Esophagus (tissue), 2 donors: ENCODE results near the gene RASGRP4. TPM values are rescaled to one million over a fixed set of nuclear protein-coding genes. Genes with fewer than 3 reads are reported as not detected.
A peak's percentile ranks its signal among the peaks of the same experiment; 100 is the strongest.
"Not testable (repeated sequence)": the region's sequence is repeated elsewhere in the genome, so short reads cannot be mapped to it uniquely, and the experiment has no call there.

Experiments used
- H3K27ac ChIP-seq, 2 donors: one replicate each; pipeline ENCODE4 v1.5.1; 2013; ENCODE audit warnings: low read depth in 2 of 2, mild to moderate bottlenecking in 2 of 2, inconsistent platforms in 1 of 2, low read length in 1 of 2, moderate library complexity in 1 of 2
- H3K27me3 ChIP-seq, 2 donors: one replicate each; pipeline ENCODE4 v1.6.1; 2013; ENCODE audit warnings: low read length in 2 of 2, control low read depth in 1 of 2, mild to moderate bottlenecking in 1 of 2; ENCODE audit not compliant: insufficient read depth in 2 of 2, control insufficient read depth in 1 of 2
- H3K36me3 ChIP-seq, 2 donors: one replicate each; pipeline ENCODE4 v1.6.1; 2013; ENCODE audit warnings: low read length in 1 of 2; ENCODE audit not compliant: control insufficient read depth in 2 of 2, insufficient read depth in 2 of 2
- H3K4me1 ChIP-seq, 2 donors: one replicate each; pipeline ENCODE4 v1.6.1; 2013; ENCODE audit warnings: low read length in 1 of 2; ENCODE audit not compliant: control insufficient read depth in 2 of 2, insufficient read depth in 2 of 2
- H3K4me3 ChIP-seq, 2 donors: one replicate each; pipeline ENCODE4 v1.5.1; 2013; ENCODE audit warnings: low read length in 2 of 2, mild to moderate bottlenecking in 2 of 2, low read depth in 1 of 2, moderate library complexity in 1 of 2
- H3K9me3 ChIP-seq, 2 donors: one replicate each; pipeline ENCODE4 v1.6.1; 2013; ENCODE audit warnings: mild to moderate bottlenecking in 2 of 2, low read depth in 1 of 2, low read length in 1 of 2, moderate library complexity in 1 of 2; ENCODE audit not compliant: control insufficient read depth in 2 of 2, insufficient read depth in 1 of 2
- WGBS, 2 donors: extraction: QIAGEN DNeasy Blood & Tissue Kit; methylation state at CpG; one replicate each; pipeline ENCODE4 v1.1.7; 2013; 5-methylcytosine and 5-hydroxymethylcytosine counted together
- polyA plus RNA-seq, 2 donors: library from polyadenylated mRNA; stranded (reverse); fragments of 200-250 nt; gene quantifications; one replicate each; pipeline ENCODE4 v1.2.3, GENCODE V29; 2013
- donor health status: healthy with polysubstance abuse.
- donor health status: Bipolar disorder and iron deficiency.

The RASGRP4 gene
- polyA plus RNA-seq, 2 donors: 0.24 to 0.35 TPM

DNA sequence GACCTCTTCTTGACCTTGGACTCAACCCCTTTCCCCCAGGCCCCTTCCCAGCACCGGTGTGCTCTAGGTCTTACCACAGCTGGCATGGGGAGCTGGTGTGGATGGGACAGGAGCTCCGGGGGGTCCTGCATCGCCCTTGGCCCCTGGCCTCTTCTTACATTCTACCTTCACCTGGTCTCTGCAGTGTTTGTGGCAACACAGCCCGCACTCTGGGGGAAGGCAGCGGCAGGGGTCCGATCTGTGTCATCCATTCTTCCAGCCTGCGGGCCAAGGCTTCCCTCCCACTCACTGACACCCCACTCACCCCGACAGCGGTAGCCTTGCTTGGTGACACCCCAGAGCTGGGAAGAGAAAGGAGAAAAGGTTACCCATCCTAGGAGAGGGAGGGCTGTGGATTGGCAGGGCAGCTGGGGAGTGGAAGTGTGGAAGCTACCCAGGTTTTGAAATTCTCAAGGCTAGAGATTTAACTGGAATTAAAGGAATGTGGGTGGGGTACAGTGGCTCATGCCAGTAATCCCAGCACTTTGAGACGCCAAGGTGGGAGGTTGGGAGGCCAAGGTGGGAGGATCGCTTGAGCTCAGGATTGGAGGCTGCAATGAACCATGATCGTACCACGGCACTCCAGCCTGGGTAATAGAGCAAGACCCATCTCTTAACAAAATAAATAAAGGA is 14.8 kb downstream of the RASGRP4 start:
- H3K36me3 ChIP-seq: peaks cover 3 to 7% of the 10 kb centered on the region in 2 donors
- WGBS, 2 donors: 83 to 85% methylated on average over 12 to 13 of the region's 13 CpGs
- no peaks in the 10 kb centered on the region for H3K27me3 ChIP-seq
- H3K4me3 ChIP-seq: no peak overlapping the region
- H3K27ac ChIP-seq: no peak overlapping the region
- no peaks in the 10 kb centered on the region for H3K9me3 ChIP-seq
- no peaks in the 10 kb centered on the region for H3K4me1 ChIP-seq

DNA sequence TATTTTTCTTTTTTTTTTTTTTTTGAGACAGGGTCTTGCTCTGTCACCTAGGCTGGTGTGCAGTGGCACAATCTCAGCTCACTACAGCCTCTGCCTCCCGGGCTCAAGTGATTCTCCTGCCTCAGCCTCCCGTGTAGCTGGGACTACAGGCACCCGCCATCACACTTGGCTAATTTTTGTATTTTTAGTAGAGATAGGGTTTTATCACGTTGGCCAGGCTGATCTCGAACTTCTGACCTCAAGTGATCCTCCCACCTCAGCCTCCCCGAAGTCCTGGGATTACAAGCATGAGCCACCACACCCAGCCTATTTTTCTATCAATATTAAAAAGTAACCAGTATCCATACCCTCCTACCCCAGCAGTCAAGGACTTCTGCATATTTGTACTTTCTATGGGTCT is 15.6 kb downstream of the RASGRP4 start:
- H3K4me3 ChIP-seq, H3K27me3 ChIP-seq, H3K9me3 ChIP-seq, H3K36me3 ChIP-seq, H3K4me1 ChIP-seq, H3K27ac ChIP-seq: not testable (repeated sequence)
- WGBS, 2 donors: 78 to 82% methylated on average over 6 of the region's 6 CpGs

DNA sequence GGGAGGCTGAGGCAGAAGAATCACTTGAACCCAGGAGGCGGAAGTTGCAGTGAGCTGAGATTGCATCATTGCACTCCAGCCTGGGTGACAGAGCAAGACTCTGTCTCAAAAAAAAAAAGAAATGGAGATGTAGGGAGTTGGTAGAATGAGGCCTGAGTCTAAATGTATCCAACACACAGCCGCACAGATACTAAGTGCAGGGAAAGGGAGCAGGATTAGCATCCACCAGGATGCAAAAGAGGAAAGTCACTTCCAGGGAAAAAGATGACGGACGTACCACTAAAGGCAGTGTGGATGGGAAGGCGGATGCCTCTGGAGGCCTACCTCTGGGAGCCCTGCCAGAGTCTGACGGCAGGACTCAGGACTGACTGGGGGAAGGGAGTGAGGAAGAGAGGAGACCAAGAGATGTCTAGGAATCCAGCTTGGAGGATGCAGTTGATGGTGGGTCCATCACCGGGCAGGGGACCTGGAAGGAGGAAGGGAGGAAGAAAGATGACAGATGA is 16.3 kb downstream of the RASGRP4 start:
- 54 to 56% methylated on average over 7 of the region's 7 CpGs for WGBS, 2 donors
- Histone ChIP-seq H3K4me3 (no peak overlapping the region), H3K9me3 (no peaks in the 10 kb centered on the region), H3K27ac (no peak overlapping the region), H3K4me1 (no peaks in the 10 kb centered on the region), H3K36me3 (peaks cover 3 to 16% of the 10 kb centered on the region in 2 donors), H3K27me3 (no peaks in the 10 kb centered on the region)

DNA sequence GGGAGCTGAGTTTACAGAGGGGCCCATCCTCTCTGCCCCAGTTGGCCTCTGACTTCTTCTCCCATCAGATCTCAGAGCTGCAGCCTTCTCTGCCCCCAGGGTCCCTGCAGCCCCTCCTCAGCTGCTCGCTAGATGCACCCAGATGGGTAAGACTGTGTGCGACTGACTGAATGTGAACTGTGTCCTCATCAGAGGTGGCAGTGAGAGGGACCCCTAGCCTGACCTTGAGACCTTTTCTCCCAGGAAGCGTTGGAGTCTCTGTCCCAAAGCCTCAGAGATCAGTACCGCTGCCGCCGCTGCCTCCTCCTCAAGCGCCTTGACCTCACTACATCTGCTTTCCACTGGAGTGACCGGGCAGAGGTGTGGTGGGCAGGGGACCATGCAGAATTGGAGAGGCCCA is 20.7 kb downstream of the RASGRP4 start:
- no peak overlapping the region for H3K4me3 ChIP-seq
- H3K27me3 ChIP-seq: no peaks in the 10 kb centered on the region
- no peaks in the 10 kb centered on the region for H3K9me3 ChIP-seq
- 95% methylated on average over 8 of the region's 8 CpGs for WGBS, 2 donors
- peaks cover 0 to 2% of the 10 kb centered on the region in 2 donors for H3K4me1 ChIP-seq
- H3K36me3 ChIP-seq: peaks cover 3 to 17% of the 10 kb centered on the region in 2 donors
- no peak overlapping the region for H3K27ac ChIP-seq

DNA sequence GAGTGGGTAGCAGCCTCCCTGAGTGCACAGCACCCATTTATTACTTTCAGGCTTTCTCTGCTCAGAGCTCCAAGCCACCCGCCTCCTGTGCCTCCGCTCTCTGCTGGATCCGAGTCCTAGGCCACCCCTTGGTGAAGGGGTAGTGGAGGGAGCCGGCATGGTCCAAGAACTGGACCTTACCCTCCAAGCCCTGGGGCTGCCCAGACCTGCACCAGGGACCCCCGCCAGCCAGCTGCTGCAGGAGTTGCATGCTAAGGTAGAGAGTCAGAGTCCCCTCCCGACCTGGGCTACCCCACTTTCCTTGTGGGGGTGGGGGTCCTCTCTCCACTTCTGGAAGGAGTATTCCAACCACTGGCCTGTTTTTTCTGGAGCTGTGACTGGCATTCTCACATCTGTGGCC is 21.2 kb downstream of the RASGRP4 start:
- WGBS, 2 donors: 91 to 93% methylated on average over 6 of the region's 6 CpGs

DNA sequence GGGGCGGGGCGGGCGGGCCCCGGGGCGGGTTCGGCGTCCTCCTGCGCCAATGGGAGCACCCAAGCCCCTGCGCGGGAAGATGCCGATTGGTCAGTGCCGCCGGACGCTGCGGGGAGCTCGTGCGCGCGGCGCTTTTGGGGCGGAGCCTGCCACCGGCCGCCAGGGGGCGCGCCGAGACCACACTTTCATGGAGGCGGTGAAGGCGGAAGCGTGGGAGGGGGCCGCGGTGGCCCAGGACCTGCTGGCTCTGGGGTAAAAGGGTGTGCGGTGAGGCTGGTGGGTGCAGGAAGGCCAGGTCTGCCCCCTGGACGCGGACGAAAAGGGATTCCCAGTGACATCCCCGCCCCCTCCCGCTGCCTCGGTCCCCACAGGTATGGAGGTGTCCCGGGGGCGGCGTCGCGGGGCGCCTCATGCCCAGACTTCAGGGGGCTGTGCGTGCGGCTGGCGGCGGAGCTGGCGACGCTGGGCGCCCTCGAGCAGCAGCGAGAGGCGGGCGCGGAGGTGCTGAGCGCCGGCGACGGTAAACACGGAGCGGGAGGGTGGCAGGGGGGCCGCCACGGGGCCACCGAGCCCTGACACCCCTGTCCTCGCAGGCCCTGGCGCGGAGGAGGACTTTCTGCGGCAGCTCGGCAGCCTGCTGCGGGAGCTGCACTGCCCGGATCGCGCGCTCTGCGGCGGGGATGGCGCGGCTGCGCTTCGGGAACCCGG is 22.9 kb downstream of the RASGRP4 start, which contains the start of gene FAM98C:
FAM98C (plus strand) TSS at position 127 of the 708 bp plus-strand sequence; CDS start at position 188, 61 bp downstream.
- Histone ChIP-seq H3K4me1 (peaks cover 0 to 2% of the 10 kb centered on the region in 2 donors), H3K27me3 (no peaks in the 10 kb centered on the region), H3K4me3 (peak within 1 kb of the TSS; percentile 73 to 99), H3K36me3 (peaks cover 3 to 17% of the 10 kb centered on the region in 2 donors), H3K27ac (peak within 1 kb of the TSS; percentile 86 to 90), H3K9me3 (no peaks in the 10 kb centered on the region)
- 0 to 1% methylated on average over 60 to 82 of the region's 82 CpGs for WGBS, 2 donors

More for the DNA sequence above, 21.2 kb downstream of the RASGRP4 start:
- Histone ChIP-seq H3K27ac (no peak overlapping the region), H3K36me3 (peaks cover 3 to 17% of the 10 kb centered on the region in 2 donors), H3K9me3 (no peaks in the 10 kb centered on the region), H3K4me3 (no peak overlapping the region), H3K4me1 (peaks cover 0 to 2% of the 10 kb centered on the region in 2 donors), H3K27me3 (no peaks in the 10 kb centered on the region)

DNA sequence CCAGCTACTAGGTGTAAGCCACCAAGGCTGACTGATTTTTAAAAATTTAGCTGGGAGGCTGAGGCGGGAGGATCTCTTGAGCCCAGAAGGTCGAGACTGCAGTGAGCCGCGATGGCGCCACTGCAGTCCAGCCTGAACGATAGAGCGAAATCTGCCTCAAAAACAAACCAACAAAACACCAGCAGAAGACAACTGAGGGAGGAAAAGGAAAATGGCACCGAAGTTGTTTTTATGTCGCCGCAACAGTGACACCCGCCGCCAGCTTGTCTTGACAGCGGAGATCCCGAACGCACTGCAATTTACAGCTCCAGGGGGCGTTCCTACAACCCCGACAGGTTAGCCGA is 23.4 kb downstream of the RASGRP4 start:
- no peaks in the 10 kb centered on the region for H3K9me3 ChIP-seq
- H3K27ac ChIP-seq: peak overlapping the region; percentile 3 to 73
- peak overlapping the region; percentile 26 to 73 for H3K4me3 ChIP-seq
- H3K27me3 ChIP-seq: no peaks in the 10 kb centered on the region
- H3K36me3 ChIP-seq: peaks cover 3 to 17% of the 10 kb centered on the region in 2 donors
- WGBS, 2 donors: 6 to 7% methylated on average over 18 of the region's 18 CpGs
- peaks cover 0 to 2% of the 10 kb centered on the region in 2 donors for H3K4me1 ChIP-seq

DNA sequence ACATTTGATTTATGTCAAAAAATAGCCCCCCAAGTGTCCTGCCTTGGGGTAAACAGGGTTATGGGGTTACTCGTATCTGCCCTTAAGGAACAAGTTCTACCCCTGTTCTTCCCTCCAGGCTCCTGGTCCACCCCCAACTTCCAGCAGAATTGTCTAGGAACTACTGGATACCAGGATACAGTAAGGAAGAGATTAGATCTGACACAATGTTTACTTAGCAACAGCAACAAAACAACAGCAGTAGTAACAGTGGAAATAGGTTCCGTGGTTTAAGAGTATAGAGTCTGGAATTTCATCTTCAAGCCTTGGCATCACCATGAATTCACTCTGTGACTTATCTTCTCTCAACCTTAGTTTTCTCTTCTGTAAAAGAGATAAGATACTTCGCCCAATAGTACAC is 24.9 kb downstream of the RASGRP4 start:
- H3K36me3 ChIP-seq: peaks cover 0 to 10% of the 10 kb centered on the region in 2 donors
- H3K4me3 ChIP-seq: no peak overlapping the region
- no peaks in the 10 kb centered on the region for H3K9me3 ChIP-seq
- peaks cover 0 to 2% of the 10 kb centered on the region in 2 donors for H3K4me1 ChIP-seq
- WGBS, 2 donors: 56 to 63% methylated on average over 3 of the region's 3 CpGs
- no peak overlapping the region for H3K27ac ChIP-seq
- no peaks in the 10 kb centered on the region for H3K27me3 ChIP-seq

DNA sequence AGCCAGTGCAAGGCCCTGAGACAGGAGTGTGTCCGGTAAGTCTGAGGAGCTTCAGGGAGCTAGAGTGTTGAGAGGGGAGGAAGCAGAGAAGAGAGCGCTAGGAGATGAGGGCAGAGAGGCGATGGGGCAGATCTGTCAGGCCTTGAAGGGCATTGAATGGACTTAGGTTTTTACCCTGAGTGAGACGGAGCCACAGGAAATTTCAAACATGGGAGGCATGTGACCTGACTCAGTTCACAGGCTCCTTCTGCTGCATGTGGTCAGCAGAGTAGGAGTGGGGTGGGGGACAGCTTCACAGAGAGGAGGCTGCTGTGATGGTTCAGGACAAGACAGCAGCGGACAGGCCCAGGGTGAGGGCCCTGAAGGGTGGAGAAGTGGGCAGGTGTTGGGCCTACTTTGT is 25.7 kb downstream of the RASGRP4 start:
- Histone ChIP-seq H3K9me3 (no peaks in the 10 kb centered on the region), H3K27ac (no peak overlapping the region), H3K4me3 (no peak overlapping the region), H3K27me3 (no peaks in the 10 kb centered on the region), H3K4me1 (peaks cover 0 to 5% of the 10 kb centered on the region in 2 donors), H3K36me3 (peaks cover 0 to 8% of the 10 kb centered on the region in 2 donors)
- 75% methylated on average over 5 of the region's 5 CpGs for WGBS, 2 donors
